PC-9 (cell line): ENCODE data around the gene C9orf78. TPM values are rescaled to one million over a fixed set of nuclear protein-coding genes. Genes with fewer than 3 reads are reported as not detected.
A peak's percentile ranks its signal among the peaks of the same experiment; 100 is the strongest.

Source experiments
- BruUV-seq: library from RNA; stranded (reverse); fragments of 400-500 nt; replicated peaks from 2 replicates; lab custom pipeline; 2021; lab: Mats Ljungman, UMichigan
- CTCF ChIA-PET: fragments of 300-600 bp; sonication (Branson Sonifier 250); formaldehyde crosslinking; loops from one replicate; lab custom pipeline; 2022; ENCODE audit warnings: antibody characterized with exemption; lab: Charles Lee
- POLR2A ChIA-PET: fragments of 300-600 bp; sonication (Branson Sonifier 250); formaldehyde crosslinking; loops from one replicate; lab custom pipeline; 2022; ENCODE audit warnings: antibody characterized with exemption; ENCODE audit not compliant: unreplicated experiment; lab: Charles Lee
- DNase-seq, 2 experiments: peaks; one replicate each; pipeline versions ENCODE4 v3.0.0 to v3.0.0-alpha.2; 2015 to 2022; ENCODE audit warnings: mixed read lengths in 1 of 2
- H2AFZ ChIP-seq: fragments of 200-600 bp; sonication (generic); 2 replicates; pipeline ENCODE4 v1.8.1; 2017; ENCODE audit warnings: antibody characterized with exemption
- H3F3A ChIP-seq: fragments of 200-600 bp; sonication (generic); 2 replicates; pipeline ENCODE4 v1.8.1; 2017; ENCODE audit warnings: antibody characterized with exemption, mild to moderate bottlenecking, low read depth; ENCODE audit not compliant: insufficient read depth
- H3K27ac ChIP-seq: fragments of 200-600 bp; sonication (generic); 2 replicates; pipeline ENCODE4 v1.6.1; 2016; ENCODE audit warnings: mixed run types
- H3K27me3 ChIP-seq: fragments of 200-600 bp; sonication (generic); 2 replicates; pipeline ENCODE4 v1.6.1; 2016; ENCODE audit warnings: low read depth, mixed run types; ENCODE audit not compliant: insufficient read depth
- H3K36me3 ChIP-seq: fragments of 200-600 bp; sonication (generic); 2 replicates; pipeline ENCODE4 v1.6.1; 2016; ENCODE audit warnings: low read depth, mixed run types
- H3K4me1 ChIP-seq: fragments of 200-600 bp; sonication (generic); replicated peaks from 2 replicates; pipeline ENCODE4 v1.6.1; 2016; ENCODE audit warnings: mixed run types; ENCODE audit not compliant: insufficient read depth
- H3K4me2 ChIP-seq: fragments of 200-600 bp; sonication (generic); 2 replicates; pipeline ENCODE4 v1.6.1; 2017; ENCODE audit warnings: mixed run types
- H3K4me3 ChIP-seq: fragments of 200-600 bp; sonication (generic); 2 replicates; pipeline ENCODE4 v1.6.1; 2016; ENCODE audit warnings: mixed run types
- H3K79me2 ChIP-seq: fragments of 200-600 bp; sonication (generic); 2 replicates; pipeline ENCODE4 v1.6.1; 2017; ENCODE audit warnings: low read depth, mixed run types
- H3K9me2 ChIP-seq: fragments of 200-600 bp; sonication (generic); 2 replicates; pipeline ENCODE4 v1.8.1; 2017; ENCODE audit warnings: mild to moderate bottlenecking; ENCODE audit not compliant: insufficient read depth
- H3K9me3 ChIP-seq: fragments of 200-600 bp; sonication (generic); 2 replicates; pipeline ENCODE4 v1.8.1; 2016; ENCODE audit warnings: low read depth; ENCODE audit not compliant: insufficient read depth
- H4K20me1 ChIP-seq: fragments of 200-600 bp; sonication (generic); 2 replicates; pipeline ENCODE4 v1.8.1; 2017; ENCODE audit not compliant: insufficient read depth
- CTCF ChIP-seq: fragments of 200-600 bp; sonication (generic); conservative IDR thresholded peaks from 2 replicates; pipeline ENCODE4 v1.6.1; 2017; ENCODE audit warnings: mixed run types, antibody characterized with exemption, mild to moderate bottlenecking, moderate library complexity
- EZH2 ChIP-seq: fragments of 200-600 bp; sonication (generic); IDR thresholded peaks from 2 replicates; pipeline ENCODE4 v1.8.0; 2017; ENCODE audit warnings: antibody characterized with exemption, low read depth
- intact Hi-C: fragments of 100-400 bp; cut with micrococcal nuclease; formaldehyde crosslinking; loops from one replicate; pipeline ENCODE4 v1.10.0; 2022; ENCODE audit not compliant: unreplicated experiment
- microRNA-seq: library from miRNA; unstranded; fragments of <30 nt; microRNA quantifications from one replicate; pipeline ENCODE4 v1.2.0, GENCODE V29; 2021; ENCODE audit warnings: borderline number of aligned reads, borderline replicate concordance
- total RNA-seq: library from RNA; stranded (reverse); gene quantifications from 2 replicates; pipeline ENCODE4 v1.2.3, GENCODE V29; 2021

Gene C9orf78
- total RNA-seq, 1 experiment from 2014 or later: 51.7 TPM

- Histone ChIP-seq H3K9me2 (no peaks in the 10 kb centered on the region), H3K4me1 (peaks cover 77% of the 10 kb centered on the region), H4K20me1 (no peaks in the 10 kb centered on the region), H3K36me3 (no peaks in the 10 kb centered on the region), H2AFZ (no peak overlapping the region), H3K27ac (peak overlapping the region; percentile 71), H3K79me2 (no peaks in the 10 kb centered on the region), H3K4me3 (no peak overlapping the region), H3F3A (peaks cover 33% of the 10 kb centered on the region), H3K27me3 (no peaks in the 10 kb centered on the region), H3K4me2 (0 out of 2 replicates have a peak overlapping the region, but pooled peaks have one; percentile 72), H3K9me3 (no peaks in the 10 kb centered on the region)
- no TSS peak for BruUV-seq
- peak in 1 of 2 experiments; percentile 63 for DNase-seq
- intact Hi-C loops: no loop called here
- POLR2A ChIA-PET: interaction anchor here (0.6 to 0.8 kb wide), 2 partner anchors 29 to 292 kb away, joined by 4 to 21 read pairs; no protein-coding TSS in a partner anchor
- CTCF ChIA-PET: interaction anchor here (0.6 to 2.8 kb wide), 4 partner anchors 27 to 44 kb away, joined by 3 to 24 read pairs (median 13); no protein-coding TSS in a partner anchor
- TF ChIP-seq CTCF (no peak), EZH2 (no peak)
Observed at GRCh38 chr9:129778469-129778868, 56.6 kb downstream of the C9orf78 start.

GRCh38 chr9:129777769-129778130, 57.3 kb downstream of the C9orf78 start:
- no peak overlapping the region for H3K4me3 ChIP-seq

More at GRCh38 chr9:129777769-129778130, 57.3 kb downstream of the C9orf78 start:
- peaks cover 40% of the 10 kb centered on the region for H3F3A ChIP-seq
- H3K36me3 ChIP-seq: no peaks in the 10 kb centered on the region
- no peak for DNase-seq
- peaks cover 84% of the 10 kb centered on the region for H3K4me1 ChIP-seq
- peak overlapping the region; percentile 72 for H3K4me2 ChIP-seq
- no peaks in the 10 kb centered on the region for H3K9me2 ChIP-seq
- intact Hi-C loops: loop anchor here (1.0 kb wide), 3 partner anchors 15 to 39 kb away; no protein-coding TSS in a partner anchor
- H2AFZ ChIP-seq: no peak overlapping the region
- CTCF ChIA-PET: interaction anchor here (0.6 to 2.8 kb wide), 4 partner anchors 18 to 44 kb away, joined by 3 to 24 read pairs (median 10); no protein-coding TSS in a partner anchor
- peak overlapping the region; percentile 71 for H3K27ac ChIP-seq
- TSS peak; percentile 88 for BruUV-seq
- POLR2A ChIA-PET: interaction anchor here (0.6 to 1.3 kb wide), 4 partner anchors 25 to 637 kb away, joined by 3 to 28 read pairs (median 6); partner anchors contain the start of genes NTMT1 and PTGES
- no peaks in the 10 kb centered on the region for H3K27me3 ChIP-seq
- H3K79me2 ChIP-seq: no peaks in the 10 kb centered on the region
- no peaks in the 10 kb centered on the region for H4K20me1 ChIP-seq
- TF ChIP-seq CTCF (no peak), EZH2 (no peak)
- H3K9me3 ChIP-seq: no peaks in the 10 kb centered on the region

Small RNA genes lying within 50 kb of the gene (microRNA-seq; reads per million reads assigned to microRNA genes)
- gene MIR6855: not detected

Other genes with a start within 250 kb of the C9orf78 start
- 0.38 TPM in 1 of 2 replicates, not detected in the other for gene C9orf50, start 214.2 kb downstream of the C9orf78 start, total RNA-seq
- 52.5 and 53.1 TPM in 2 replicates for gene NTMT1, start 209.1 kb downstream of the C9orf78 start, total RNA-seq
- 19.3 and 20.2 TPM in 2 replicates for gene ASB6, start 193.1 kb downstream of the C9orf78 start, total RNA-seq
- 0.98 and 1.6 TPM in 2 replicates for gene PRRX2, start 169.6 kb downstream of the C9orf78 start, total RNA-seq
- 116 and 119 TPM in 2 replicates for gene PTGES, start 82.2 kb downstream of the C9orf78 start, total RNA-seq
- 26.5 and 30.5 TPM in 2 replicates for gene TOR1B, start 32.1 kb downstream of the C9orf78 start, total RNA-seq
- gene TOR1A, start 11.1 kb downstream of the C9orf78 start, total RNA-seq: 33.8 and 43.5 TPM in 2 replicates
- gene USP20, start 183 bp upstream of the C9orf78 start, total RNA-seq: 22.1 and 27.8 TPM in 2 replicates
- gene FNBP1, start 207.9 kb upstream of the C9orf78 start, total RNA-seq: 68.2 and 80.7 TPM in 2 replicates
- 66.4 and 77.4 TPM in 2 replicates for gene GPR107, start 218.6 kb upstream of the C9orf78 start, total RNA-seq